Measurements from ENCODE around the gene CD5L.

CD5L gene

GRCh38 chr1:157813269-157813668 lies 28.3 kb downstream of the CD5L start:
- no peak for DNase-seq (ENCODE audit: low read depth)

- no peak for DNase-seq (ENCODE audit: low read depth)
Measured at GRCh38 chr1:157806431-157807149, 35.0 kb downstream of the CD5L start.

DNA sequence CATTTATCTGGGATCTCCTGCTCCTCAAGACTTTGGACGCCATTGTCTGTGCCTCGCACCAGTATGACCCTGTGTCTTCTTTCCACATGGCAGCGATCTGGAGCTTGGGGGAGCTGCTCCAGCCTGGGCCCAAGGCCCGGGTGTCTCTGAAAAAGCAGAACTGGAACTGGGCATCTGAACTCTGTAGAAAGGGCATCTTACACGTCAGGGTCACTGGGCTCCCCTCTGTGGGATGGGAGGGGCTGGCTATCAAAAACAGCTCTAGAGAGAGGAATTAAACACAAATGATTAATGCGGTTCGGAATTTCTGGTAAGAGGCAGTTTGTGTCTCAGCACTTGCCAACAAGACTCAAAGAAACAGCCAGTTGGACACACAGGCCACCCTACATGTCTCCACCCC lies 37.8 kb downstream of the CD5L start:
- no peak for DNase-seq (ENCODE audit: low read depth)

DNA sequence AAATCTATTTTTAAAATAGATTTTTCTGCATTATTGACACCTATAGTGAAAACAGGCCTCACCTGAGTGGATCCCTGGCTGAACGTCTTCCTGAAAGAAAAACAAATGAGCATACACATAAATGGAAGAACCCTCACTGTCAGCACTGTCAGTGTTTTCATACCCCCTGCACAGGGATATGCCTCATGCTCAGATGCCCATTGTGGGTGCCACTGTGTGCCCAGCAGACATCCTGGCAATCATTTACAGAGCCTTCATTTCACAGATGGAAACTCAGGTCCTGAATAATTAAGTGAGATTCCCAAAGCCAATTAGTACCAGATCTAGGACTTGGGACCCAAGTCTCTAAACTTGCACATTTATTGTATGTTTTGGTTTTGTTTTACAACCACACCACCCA lies 41.6 kb downstream of the CD5L start:
- no peak for DNase-seq (ENCODE audit: low read depth)

GRCh38 chr1:157798211-157798610 lies 43.4 kb downstream of the CD5L start:
- no peak for DNase-seq (ENCODE audit: low read depth)

GRCh38 chr1:157785248-157785647 lies 56.4 kb downstream of the CD5L start:
- DNase-seq (ENCODE audit: low read depth): no peak

GRCh38 chr1:157784801-157785200 lies 56.8 kb downstream of the CD5L start:
- no peak for DNase-seq (ENCODE audit: low read depth)

DNA sequence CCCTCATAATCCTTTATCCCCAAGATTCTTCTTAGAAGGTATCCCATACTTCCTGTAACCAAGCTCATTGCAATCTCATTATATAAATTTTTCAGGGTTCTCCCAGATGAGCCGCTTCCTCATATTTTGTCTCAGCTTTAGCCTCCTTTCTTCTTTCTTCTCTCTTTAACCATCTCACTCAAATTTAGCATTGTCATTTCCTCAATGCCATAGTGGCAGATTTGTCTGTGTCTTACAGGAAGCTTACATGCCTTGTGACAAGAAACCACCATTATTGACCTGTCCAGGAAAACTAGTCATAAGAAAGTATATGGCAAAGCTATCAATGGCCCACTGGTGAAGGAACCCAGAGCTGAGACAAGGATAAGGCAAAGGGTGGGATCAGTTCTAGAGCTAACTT lies 58.7 kb downstream of the CD5L start:
- DNase-seq (ENCODE audit: low read depth): no peak

DNA sequence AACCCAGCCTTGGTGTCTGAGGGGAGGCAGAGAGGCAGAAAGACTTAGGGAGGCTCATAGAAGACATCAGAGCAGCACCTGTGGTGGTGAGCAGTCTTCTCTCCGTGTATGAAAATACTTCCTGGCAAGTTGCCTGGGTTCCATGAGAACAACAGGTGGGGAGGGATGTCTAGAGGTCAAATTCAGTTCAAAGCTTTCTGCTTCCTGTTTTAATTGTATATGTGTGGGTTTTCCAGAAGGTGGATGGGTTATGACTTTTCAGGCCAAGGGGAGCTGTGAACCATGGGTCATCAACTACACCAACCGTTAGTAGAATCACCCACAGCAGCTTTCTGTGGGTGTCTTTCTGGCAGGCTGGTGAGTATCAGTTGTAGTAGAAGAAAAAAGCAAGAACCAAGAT lies 60.6 kb downstream of the CD5L start:
- no peak for DNase-seq (ENCODE audit: low read depth)
